COLO829 (cell line): ENCODE measurements around the gene ALG2.

Source experiments
- DNase-seq: peaks from one replicate; pipeline ENCODE4 v3.0.0; 2012; ENCODE audit warnings: low spot score

The ALG2 gene

DNA sequence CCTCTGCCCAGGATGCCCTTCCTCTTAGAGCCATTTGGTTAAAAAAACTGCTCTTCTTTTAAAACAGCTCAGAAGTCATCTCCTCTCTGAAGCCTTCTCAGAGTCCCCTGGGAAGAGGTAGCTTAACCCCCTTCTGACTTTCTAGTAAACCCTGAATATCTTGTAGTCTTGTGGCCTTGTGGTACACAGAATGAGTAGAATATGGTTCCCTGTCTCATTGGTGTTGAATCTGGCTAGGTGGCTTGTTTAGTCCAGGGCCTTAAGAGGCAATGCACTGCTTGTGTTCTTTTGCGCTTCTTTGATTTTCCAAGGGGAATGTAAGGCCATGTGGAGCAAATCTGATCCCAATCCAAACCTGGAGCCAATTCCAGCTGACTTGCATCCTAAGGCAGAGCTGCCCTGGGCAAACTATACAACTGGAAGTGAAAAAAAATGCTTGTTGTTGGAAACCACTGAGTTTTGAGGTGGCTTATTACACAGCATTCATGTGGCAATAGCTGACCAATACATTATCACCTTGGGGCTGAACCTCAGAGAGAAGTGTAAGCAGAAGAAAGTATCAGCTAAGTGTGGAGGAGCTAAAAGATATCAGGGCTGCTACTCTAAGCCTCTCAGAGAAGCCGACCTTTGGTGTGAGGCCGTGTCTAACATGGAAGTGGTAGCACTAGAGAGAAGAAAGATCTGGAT lies 31.0 kb downstream of the ALG2 start:
- no peak for DNase-seq

DNA sequence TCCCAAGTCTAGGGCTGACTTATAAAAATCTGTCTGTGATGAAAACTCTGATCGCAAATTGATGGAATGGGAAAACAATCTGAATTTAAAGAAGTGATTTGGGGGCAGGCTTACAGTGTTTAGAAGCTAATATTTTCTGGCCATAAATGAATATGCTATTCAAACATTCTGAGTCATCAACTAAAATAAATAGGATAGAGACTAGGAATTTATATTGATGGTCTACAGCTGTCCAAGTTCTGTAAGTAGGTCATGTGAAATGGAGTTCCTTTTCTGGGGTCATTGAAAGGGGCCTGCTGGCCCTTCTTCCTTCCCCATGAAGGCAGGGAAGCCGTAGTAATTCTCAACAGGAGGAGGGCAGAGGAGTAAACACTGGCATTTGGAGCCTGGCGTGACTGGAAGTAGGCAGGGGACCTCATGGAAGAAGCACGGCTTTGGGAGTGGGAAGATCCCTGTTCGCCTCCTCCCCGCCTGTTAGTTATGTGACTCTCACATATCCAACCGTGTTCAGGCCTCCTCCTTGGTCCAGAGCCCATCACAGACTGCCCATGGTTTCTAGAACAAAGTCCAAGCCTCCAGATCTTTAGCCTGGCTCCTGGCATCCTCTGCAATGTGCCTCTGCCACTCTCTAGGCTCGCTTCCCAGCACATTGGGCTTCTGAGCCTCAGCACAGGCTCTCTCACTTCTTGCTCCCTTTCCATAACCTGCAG lies 31.7 kb downstream of the ALG2 start:
- DNase-seq = no peak

DNA sequence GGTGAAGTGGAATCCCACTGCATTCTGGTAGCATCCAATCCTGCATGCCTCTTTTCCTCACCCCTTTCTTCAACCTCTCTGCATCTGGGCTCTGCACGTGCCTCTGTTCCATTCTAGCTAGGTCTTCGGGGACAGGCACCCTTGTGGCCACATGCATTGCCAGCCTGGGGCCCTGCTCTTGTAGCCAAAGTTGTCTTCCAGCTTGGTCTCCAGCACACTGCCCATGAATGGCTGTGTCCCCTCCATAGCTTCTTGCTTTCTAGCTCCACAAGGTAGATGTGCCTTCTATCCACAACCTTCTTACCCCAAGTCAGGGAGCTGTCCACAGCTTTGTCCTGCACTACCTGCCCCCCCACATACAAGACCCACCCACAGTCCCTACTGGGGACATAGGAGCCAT lies 32.6 kb downstream of the ALG2 start:
- no peak for DNase-seq

GRCh38 chr9:99187311-99187710 lies 34.4 kb downstream of the ALG2 start:
- no peak for DNase-seq

GRCh38 chr9:99185934-99186333 lies 35.8 kb downstream of the ALG2 start:
- DNase-seq = no peak

- DNase-seq = no peak
Observed at GRCh38 chr9:99185348-99185632, 36.5 kb downstream of the ALG2 start.

DNA sequence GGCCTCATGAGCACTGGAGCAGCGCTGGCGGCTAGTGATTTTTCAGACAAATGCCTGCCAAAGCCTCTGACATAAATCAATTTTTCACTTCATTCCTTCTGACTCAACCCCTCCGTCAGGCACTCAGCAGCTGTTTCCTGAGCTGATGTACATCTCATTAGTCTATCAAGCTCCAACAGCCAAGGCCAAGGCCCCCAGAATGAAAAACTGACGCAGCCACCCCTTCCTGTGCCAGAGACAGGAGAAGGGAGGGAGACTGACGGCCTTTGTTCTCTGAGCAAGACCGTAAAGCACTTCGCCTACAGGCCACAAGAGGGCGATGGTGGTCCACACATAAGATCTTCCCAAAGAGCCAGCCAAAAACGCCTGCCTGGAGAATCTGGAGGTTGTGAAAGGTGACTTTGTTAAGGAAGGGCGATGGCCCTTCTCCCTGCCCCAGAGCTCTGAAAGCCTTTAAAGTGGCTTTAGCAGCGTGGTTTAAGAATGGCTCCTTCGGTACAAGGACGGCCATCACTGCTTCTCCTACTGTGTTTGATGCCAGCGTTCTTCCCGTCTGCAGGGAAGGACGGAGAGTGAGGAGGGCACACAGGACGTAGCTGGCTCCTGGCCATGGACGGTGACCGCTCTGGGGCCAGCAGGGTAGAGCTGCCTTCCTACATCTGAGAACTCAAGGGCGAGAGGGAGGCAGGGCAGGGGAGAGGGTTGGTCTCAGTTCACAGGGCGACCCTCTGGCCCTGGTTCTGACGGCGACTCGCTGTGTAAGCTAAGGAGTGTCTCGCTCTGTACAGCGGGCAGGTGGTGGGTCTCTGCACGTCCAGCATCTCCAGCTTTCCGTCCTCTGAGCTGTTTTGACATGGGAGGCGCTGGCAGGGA lies 37.0 kb downstream of the ALG2 start:
- DNase-seq = peak; percentile 98

DNA sequence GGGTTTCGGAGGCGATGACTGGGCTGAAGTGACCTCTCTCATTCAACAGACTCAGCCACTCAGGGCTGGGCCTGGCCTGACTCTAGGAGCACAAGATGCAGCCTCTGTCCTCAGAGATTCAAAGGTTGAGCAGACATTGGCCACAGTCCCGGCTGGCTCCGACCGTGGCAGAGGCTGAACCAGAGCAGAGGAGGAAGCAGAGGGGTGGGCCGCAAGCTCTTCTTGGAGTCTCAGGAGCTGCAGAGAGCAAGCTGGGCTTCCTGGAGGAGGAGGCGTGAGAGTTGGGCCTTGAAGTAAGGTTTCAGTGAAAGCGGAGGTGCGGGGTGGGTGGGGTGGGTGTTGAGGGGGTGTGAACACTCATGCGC lies 37.6 kb downstream of the ALG2 start:
- DNase-seq = no peak

GRCh38 chr9:99183616-99184015 lies 38.1 kb downstream of the ALG2 start:
- no peak for DNase-seq

- DNase-seq = no peak
Observed at GRCh38 chr9:99182356-99182755, 39.4 kb downstream of the ALG2 start.

GRCh38 chr9:99181621-99182020 lies 40.1 kb downstream of the ALG2 start:
- no peak for DNase-seq

DNA sequence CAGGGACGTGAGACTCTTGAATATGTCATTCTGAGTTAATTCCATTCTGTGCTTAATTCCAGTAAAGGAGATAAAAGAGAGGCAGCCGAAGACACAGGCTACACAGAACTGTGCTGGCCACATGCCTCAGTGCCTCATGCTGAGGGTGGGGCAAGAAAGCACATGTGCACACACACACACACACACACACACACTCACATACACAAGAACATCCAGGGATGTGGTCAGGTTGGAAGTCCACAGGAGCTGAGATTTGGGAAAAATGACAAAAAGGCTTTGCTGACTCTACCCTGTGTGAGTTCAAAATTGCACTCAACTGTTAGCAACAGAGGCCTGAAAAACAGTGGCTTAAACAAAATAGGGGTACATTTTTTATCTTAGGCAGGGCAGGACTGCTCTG lies 40.5 kb downstream of the ALG2 start:
- DNase-seq = no peak

DNA sequence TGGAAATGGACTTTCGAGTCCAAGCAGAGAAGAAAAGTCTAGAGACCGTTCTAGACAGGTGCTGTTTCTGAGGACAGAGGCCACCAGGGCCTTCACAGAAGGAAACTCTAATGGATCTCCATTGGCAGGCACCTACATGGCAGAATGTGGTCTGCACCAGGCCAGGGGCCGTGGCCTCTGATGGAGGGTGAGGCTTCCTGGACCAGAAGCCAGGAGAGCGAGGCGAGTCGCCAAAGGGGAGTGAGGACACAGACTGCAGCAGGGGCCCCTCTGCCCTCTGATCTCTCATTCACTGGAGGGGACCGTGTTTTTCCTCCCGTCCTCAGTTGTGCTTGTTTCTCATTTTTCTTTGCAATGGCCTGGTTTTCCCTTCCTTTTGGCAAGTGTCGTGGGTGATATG lies 41.1 kb downstream of the ALG2 start:
- DNase-seq = no peak

GRCh38 chr9:99180199-99180598 lies 41.5 kb downstream of the ALG2 start:
- DNase-seq = no peak

- no peak for DNase-seq
Observed at GRCh38 chr9:99178912-99179872, 42.5 kb downstream of the ALG2 start.

- no peak for DNase-seq
Observed at GRCh38 chr9:99177576-99178366, 44.0 kb downstream of the ALG2 start.

DNA sequence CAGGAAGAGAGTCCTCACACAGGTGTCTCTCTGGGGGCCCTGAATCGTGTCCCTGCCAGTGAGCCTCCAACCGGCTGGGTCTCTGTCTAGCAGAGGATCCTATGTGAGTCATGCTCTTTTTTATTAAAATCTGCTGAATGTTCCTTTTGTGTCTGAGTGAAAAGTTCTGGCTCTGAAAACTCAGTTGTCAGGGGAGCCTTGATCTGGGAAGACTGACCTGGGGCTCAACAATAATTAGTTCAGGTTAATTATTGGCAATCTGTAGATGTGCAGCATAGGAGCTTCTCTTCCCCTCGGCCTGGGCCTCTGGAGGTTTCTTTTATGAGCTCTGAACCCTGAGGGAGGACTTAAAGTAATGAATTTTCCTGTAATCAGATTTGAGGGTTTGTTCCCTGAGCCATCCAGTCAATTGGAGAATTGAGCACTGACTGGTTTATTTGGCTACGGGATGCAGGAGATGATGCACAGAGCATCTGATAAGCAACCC lies 45.2 kb downstream of the ALG2 start:
- DNase-seq = peak; percentile 50

- DNase-seq = peak; percentile 90
Observed at GRCh38 chr9:99173570-99174504, 47.9 kb downstream of the ALG2 start.

- no peak for DNase-seq
Observed at GRCh38 chr9:99172124-99173091, 49.3 kb downstream of the ALG2 start.
